ENCODE measurements around the gene CTCFL. TPM values are rescaled to one million over a fixed set of nuclear protein-coding genes. Genes with fewer than 3 reads are reported as not detected.

The CTCFL gene
- total RNA-seq, 1 donor from 2014 or later: not detected

- TF ChIP-seq EZH2phosphoT487 (IDR thresholded peaks at IDR 0.05) (no peak), EZH2 (IDR thresholded peaks at IDR 0.05) (no peak)
- TF ChIP-seq, protein P1, sequence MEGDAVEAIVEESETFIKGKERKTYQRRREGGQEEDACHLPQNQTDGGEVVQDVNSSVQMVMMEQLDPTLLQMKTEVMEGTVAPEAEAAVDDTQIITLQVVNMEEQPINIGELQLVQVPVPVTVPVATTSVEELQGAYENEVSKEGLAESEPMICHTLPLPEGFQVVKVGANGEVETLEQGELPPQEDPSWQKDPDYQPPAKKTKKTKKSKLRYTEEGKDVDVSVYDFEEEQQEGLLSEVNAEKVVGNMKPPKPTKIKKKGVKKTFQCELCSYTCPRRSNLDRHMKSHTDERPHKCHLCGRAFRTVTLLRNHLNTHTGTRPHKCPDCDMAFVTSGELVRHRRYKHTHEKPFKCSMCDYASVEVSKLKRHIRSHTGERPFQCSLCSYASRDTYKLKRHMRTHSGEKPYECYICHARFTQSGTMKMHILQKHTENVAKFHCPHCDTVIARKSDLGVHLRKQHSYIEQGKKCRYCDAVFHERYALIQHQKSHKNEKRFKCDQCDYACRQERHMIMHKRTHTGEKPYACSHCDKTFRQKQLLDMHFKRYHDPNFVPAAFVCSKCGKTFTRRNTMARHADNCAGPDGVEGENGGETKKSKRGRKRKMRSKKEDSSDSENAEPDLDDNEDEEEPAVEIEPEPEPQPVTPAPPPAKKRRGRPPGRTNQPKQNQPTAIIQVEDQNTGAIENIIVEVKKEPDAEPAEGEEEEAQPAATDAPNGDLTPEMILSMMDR (IDR thresholded peaks at IDR 0.05): no peak
- Histone ChIP-seq H3K4me3 (no peak overlapping the region), H2AFZ (replicated peaks) (no peak overlapping the region), H3K4me2 (no peak overlapping the region), H3K27ac (no peak overlapping the region), H3K9ac (no peak overlapping the region), H3F3A (ENCODE audit: low read depth) (peaks cover 34% of the 10 kb centered on the region), H3K36me3 (no peaks in the 10 kb centered on the region), H3K4me1 (peaks cover 49% of the 10 kb centered on the region), H3K9me3 (ENCODE audit: low read depth) (no peaks in the 10 kb centered on the region), H4K20me1 (ENCODE audit: low read depth) (no peaks in the 10 kb centered on the region), H3K27me3 (no peaks in the 10 kb centered on the region), H3K79me2 (ENCODE audit: low read depth) (no peaks in the 10 kb centered on the region)
- Mint-ChIP-seq H3K27ac (peak overlapping the region; percentile 69), H3K4me1 (peaks cover 55% of the 10 kb centered on the region), H3K9me3 (no peaks in the 10 kb centered on the region), H3K4me3 (no peak overlapping the region), H3K27me3 (ENCODE audit: insufficient read depth, low read depth) (peaks cover 19% of the 10 kb centered on the region), H3K36me3 (no peaks in the 10 kb centered on the region)
- DNase-seq (ENCODE audit: low spot score): no peak
These were observed 20.5 kb downstream of the CTCFL start for GRCh38 chr20:57504411-57504810.

GRCh38 chr20:57503035-57503658 lies 21.8 kb downstream of the CTCFL start:
- Histone ChIP-seq H2AFZ (replicated peaks) (no peak overlapping the region), H3K4me3 (no peak overlapping the region), H3K9ac (no peak overlapping the region), H3K4me2 (no peak overlapping the region), H3K36me3 (no peaks in the 10 kb centered on the region), H4K20me1 (ENCODE audit: low read depth) (no peaks in the 10 kb centered on the region), H3K79me2 (ENCODE audit: low read depth) (no peaks in the 10 kb centered on the region), H3F3A (ENCODE audit: low read depth) (peaks cover 29% of the 10 kb centered on the region), H3K27ac (no peak overlapping the region), H3K9me3 (ENCODE audit: low read depth) (no peaks in the 10 kb centered on the region), H3K27me3 (peaks cover 4% of the 10 kb centered on the region), H3K4me1 (peaks cover 47% of the 10 kb centered on the region)
- Mint-ChIP-seq H3K27me3 (ENCODE audit: insufficient read depth, low read depth) (peaks cover 18% of the 10 kb centered on the region), H3K4me3 (no peak overlapping the region), H3K9me3 (no peaks in the 10 kb centered on the region), H3K36me3 (no peaks in the 10 kb centered on the region), H3K27ac (peak overlapping the region; percentile 50), H3K4me1 (peaks cover 51% of the 10 kb centered on the region)
- TF ChIP-seq, protein P1 (IDR thresholded peaks at IDR 0.05): no peak
- TF ChIP-seq EZH2phosphoT487 (IDR thresholded peaks at IDR 0.05) (no peak), EZH2 (IDR thresholded peaks at IDR 0.05) (no peak)
- DNase-seq (ENCODE audit: low spot score): no peak

DNA sequence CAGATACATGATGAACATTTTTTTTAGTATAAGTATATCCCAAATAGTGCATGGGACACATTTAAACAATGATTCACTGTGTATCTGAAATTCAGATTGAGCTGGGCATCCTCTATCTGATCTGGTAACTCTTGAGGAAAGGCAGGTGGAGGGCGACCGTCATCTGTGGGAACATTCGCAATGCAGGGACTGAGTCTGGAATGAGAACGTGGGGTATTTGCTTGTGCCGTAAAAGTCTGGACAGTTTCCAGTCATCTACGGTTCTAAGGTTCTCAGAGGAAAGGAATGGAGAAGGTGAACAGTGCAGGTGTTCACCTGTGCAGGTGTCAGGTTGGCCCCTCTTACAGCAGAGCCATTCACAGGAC lies 22.6 kb downstream of the CTCFL start:
- peaks cover 16% of the 10 kb centered on the region for H3K27me3 Mint-ChIP-seq (ENCODE audit: insufficient read depth, low read depth)
- Histone ChIP-seq H3F3A (ENCODE audit: low read depth) (peaks cover 22% of the 10 kb centered on the region), H3K79me2 (ENCODE audit: low read depth) (no peaks in the 10 kb centered on the region), H3K9ac (no peak overlapping the region), H3K9me3 (ENCODE audit: low read depth) (no peaks in the 10 kb centered on the region), H3K4me1 (peaks cover 47% of the 10 kb centered on the region), H4K20me1 (ENCODE audit: low read depth) (no peaks in the 10 kb centered on the region), H3K4me3 (no peak overlapping the region), H2AFZ (replicated peaks) (no peak overlapping the region), H3K27ac (no peak overlapping the region), H3K27me3 (peaks cover 11% of the 10 kb centered on the region), H3K36me3 (no peaks in the 10 kb centered on the region), H3K4me2 (no peak overlapping the region)
- TF ChIP-seq EZH2 (IDR thresholded peaks at IDR 0.05): no peak
- TF ChIP-seq, protein P1 (IDR thresholded peaks at IDR 0.05): no peak
- no peak for TF ChIP-seq EZH2phosphoT487 (IDR thresholded peaks at IDR 0.05)
- peaks cover 50% of the 10 kb centered on the region for H3K4me1 Mint-ChIP-seq
- H3K4me3 Mint-ChIP-seq: no peak overlapping the region
- DNase-seq (ENCODE audit: low spot score): no peak
- H3K27ac Mint-ChIP-seq: no peak overlapping the region
- H3K36me3 Mint-ChIP-seq: no peaks in the 10 kb centered on the region
- H3K9me3 Mint-ChIP-seq: no peaks in the 10 kb centered on the region

All from neural progenitor cell (in vitro differentiated cells).